HG03521 (cell line): ENCODE data around the gene KIAA1614.

Source experiments
- ATAC-seq: cut with Tn5 transposase; IDR thresholded peaks from one replicate; pipeline ENCODE4 v1.9.1; 2021; ENCODE audit warnings: mild to moderate bottlenecking, moderate library complexity; ENCODE audit not compliant: unreplicated experiment

Gene KIAA1614

DNA sequence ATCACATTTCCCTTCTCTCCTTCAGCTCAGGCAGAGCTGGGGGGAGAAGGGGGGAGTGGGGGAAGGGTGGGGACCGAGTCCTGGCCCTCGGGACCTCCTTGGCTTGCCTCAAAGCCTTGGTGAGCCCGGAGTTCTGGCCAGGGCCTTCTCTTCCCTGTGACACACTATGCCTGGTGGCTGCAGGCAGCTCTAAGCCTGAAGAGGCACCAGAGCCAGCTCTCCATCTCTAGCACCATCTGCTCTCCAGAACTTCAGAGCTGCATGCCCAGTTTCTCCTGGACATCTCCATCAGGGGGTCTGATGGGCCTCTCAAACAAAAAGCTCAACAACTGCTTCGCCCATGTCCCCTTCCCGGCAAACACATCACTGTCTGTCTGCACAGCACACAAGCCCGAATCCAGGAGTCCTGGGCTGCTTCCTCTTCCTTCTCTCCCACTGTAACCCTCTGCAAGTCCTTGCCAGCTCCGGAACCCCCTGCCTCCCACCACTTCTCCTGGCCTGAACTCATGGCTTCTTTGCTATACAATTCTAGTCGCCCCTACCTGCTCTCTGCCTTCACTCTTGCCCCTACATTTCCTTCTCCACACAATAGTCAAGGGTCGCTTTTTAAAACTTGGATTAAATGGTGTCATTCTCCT lies 26.5 kb downstream of the KIAA1614 start:
- no peak for ATAC-seq

DNA sequence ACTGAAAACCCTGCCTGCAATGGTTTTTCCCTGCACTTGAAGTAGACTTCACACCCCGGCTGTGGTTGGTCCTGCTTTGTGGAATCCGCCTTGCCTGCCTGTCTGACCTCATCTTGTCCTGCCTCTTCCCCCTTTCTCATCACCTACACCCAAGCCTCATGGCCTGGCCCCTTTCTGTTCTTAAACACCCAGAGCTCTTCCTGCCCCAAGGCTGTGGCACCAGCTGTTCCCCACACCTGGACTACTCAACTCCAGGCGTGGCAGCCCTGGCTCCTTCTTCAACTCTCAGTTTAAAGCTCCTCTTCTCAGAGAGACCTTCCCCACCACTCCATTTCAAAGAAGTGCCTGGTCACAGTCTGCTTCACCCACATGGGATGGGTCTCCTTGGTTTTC lies 27.0 kb downstream of the KIAA1614 start:
- no peak for ATAC-seq

DNA sequence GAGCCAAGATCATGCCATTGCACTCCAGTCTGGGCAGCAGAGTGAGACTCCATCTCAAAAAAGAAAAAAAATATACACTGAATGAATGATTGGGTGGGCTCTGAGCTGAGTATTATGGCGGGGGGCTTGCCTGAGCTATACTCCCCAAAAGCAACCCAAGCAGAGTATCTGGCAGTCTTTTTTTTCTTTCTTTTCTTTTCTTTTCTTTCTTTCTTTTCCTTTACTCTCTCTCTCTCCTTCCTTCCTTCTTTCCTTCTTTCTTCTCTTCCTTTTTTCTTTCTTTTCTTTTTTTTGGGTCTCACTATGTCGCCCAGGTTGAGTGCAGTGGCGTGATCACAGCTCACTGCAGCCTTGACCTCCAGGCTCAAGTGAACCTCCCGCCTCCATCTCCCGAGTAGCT lies 27.7 kb downstream of the KIAA1614 start:
- no peak for ATAC-seq

DNA sequence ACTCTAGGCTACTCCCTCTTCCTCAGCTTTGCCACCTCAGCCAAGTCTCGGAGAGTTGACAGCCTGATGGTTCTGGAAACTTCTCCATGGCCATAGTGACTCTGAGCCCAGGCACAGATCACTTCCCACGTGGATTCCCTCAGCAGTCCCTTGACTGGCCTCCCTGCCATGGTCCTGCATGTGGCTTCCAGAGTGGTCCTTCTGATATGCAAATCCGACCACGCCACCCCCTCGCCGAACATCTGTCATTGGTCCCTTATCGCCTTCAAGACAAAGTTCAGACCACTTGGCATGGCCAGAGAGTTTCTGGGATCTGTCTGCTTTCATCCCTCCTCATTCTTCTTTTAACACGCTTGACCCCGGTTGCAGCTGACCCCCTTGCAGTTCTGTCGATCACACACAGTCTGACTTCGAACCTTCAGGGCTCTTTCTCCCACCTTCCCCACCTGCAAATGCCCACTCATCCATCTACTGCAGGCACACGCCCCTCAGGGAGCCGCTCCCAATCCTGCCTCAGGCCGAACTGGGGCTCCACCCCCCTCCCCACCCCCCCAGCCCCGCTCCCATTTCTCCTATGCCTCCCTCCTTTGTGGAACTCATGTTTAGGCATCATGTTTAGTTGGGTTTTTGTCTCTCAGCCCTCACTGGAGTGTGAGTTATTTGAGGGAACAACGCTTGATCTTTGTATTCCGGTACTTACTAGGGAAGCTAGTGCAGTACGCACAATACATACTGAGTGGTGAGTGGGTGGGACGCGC lies 29.0 kb downstream of the KIAA1614 start:
- no peak for ATAC-seq

DNA sequence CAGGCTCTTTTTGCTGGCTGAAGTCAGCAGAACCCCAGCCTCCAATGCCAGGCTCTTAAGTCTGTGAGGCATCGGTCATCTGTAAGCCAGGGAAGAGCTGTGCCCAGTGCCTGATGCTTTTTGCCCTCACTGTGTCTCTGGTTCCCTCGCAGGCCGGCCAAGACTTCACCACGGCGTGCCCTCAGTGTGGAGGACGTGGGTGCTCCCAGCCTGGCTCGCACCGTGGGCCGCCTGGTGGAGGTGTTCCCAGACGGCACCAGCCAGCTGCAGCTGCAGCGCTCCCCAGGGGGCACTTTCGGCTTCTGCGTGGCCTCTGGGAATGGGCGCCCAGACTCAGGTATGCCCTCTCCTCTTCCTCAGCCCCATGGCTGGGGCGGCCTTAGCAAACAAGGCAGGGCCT lies 32.5 kb downstream of the KIAA1614 start:
- no peak for ATAC-seq

DNA sequence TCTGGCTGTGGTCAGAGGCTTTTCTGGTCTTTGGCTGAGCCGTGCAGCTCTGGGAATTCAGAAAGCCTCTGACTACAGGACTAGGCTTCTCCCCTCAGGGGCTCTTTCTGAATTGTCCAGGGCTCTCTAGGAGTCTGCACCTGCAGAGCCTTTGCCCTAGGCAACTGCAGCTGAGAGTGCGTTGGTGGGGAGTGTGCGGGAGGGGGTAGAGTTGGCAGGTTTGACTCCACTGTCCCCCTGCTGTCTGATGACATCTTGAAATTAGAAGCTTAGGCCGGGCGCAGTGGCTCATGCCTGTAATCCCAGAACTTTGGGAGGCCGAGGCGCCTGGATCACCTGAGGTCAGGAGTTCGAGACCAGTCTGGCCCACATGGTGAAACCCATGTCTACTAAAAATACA lies 32.9 kb downstream of the KIAA1614 start:
- no peak for ATAC-seq

DNA sequence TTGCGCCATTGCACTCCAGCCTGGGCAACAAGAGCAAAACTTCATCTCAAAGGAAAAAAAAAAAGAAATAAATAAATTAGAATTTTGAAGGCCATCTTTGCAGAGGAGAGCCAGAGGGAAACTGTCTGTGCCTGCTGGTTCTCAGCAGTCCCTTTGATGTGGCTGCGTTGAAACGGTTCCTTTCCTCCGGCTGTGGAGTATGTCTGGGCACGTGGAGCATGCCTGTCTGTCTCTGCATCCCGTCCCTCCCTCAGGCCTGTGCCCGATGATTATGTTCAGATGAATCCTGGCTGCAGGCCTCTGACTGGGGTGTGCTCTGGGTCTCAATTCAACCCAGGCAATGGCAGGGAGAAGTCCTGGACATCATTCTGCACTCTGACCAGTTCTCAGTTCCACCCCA lies 33.4 kb downstream of the KIAA1614 start:
- no peak for ATAC-seq

DNA sequence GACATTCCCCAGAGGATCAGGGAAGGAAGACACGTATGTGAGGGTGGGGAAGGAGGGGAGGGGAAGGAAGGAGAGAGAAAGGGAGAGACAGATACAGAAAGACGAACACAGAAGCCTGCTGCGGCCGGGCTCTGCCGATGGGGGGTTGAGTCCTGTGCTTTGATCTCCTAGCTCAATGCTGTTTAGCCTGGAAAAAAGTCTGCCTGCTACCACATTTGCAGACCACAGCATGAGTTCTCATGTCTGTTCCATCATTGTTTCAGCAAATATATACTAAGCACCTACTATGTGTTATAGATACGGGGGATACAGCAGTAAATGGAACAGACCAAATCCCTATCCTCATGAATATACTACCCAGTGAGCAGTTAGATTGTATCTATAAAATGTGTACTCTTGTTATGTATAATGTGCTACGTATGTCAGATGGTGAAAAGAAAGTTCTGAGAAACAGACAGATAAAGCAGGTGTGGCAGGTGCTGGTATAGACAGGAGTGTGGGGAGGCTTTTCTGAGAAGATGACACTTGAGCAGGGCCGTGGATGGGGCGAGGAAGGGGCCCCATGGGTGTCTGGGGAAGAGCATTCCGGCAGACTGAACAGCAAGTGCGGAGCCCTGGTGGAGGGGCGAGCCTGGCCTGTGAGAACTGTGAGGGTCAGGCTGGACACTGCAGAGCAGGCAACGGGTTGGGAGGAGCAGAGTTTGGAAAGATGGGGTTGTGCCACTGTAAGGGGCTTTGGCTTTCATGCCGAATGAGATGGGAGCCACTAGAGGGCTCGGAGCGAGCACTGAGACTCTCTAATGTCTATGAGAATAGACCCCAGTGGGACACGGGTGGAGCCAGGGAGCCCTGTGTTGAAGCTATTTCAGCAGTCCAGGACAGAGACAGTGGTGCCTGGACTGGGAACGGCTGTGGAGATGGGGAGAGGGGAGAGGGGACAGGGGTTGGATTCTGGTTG lies 34.1 kb downstream of the KIAA1614 start:
- no peak for ATAC-seq

DNA sequence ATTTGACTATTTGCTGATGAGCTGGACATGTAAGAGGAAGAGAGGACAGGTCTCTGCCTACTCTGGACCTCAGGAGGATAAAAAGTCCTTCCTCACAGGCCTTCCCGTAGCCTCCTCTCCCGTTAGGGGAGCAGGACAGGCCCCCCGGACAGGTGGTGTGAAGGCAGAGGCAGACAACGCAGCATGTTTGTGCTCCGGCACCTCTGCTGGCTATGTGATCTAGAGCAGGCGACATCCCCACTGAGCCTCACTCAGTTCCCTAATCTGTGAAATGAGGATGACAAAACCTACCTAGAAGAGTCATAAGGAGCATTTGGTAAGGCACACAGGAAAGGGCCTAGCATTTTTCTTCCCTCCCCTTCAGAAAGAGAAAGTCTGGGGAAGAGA lies 34.8 kb downstream of the KIAA1614 start:
- no peak for ATAC-seq

DNA sequence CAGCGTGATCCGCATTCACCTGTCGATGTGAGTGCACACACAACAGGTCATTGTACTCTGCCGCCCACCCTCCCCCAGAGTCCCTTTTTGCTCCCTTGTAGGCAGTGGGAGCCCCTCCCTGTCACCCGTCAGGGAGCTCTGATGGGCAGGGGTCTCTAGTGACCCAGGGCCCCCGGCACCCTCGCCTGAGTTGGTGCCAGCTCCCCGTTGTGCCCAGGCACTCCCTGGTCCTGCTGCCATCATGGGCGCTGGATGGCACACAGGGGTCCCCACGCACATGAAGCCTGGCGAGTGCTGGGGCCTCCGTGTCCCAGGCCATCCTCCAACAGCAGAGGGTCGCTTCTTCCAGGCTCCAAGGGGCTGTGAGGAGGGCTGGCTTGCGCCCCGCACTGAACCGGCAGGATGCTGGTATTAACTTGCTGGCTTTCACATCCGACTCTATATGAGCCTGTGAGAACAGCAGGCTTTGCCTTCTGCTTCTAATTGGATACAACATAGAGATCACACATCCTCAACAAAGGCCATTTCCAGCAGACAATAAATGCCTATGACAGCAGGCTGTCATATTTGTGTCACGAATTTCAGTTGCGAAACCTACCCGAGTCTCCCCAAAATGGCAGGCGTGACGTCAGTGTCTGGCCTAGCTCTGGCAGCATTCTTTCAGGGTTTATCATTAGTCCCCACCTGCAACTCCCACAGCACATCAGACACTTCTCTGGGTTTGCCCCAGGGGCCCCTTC lies 35.4 kb downstream of the KIAA1614 start:
- ATAC-seq, result no peak

DNA sequence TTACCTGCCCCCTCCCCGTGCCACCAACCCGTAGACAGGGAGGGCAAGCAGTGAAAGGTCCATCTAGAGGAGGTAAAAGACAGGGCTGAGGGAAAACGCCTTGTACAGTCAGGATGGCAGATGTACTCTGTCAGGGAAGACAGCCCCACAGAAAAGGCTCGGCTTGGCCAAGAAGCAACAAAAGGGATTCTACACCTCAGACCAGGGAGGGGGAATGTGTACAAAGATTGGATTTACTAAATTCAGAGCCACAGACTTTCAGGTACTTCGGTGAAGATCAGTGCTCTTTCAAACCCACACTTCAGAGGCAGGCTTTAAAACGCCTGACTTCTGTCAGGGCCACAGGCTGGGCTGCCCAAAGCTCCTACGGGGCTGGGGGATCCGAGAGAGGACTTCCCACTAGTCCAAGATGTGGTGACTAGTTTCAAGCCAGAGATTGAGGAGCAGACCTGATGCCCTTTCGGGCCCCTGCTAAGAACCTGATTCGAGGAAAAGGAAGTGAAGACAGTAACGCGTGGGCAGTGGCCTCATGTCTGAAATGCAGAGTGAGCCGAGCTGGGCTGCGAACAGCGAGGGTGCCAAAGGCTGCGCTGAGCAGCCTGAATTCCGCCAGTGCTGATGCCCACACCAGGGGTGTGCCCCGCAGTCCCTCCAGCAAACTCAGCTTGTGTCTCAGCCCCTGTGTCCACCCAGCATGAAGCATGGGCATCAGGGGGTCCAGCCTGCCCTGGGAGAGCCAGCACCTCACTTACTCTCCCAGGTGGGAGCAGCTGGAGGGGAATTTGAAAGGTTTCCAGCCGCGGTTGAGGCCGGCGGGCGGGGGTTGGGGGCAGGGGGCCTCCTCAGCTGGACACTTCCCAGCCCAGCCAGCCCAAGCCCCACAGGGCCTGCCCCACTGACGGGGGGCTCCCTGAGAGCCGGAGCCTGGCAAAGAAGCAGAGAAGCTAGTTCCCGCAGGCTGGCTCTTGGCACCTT lies 36.2 kb downstream of the KIAA1614 start:
- no peak for ATAC-seq

DNA sequence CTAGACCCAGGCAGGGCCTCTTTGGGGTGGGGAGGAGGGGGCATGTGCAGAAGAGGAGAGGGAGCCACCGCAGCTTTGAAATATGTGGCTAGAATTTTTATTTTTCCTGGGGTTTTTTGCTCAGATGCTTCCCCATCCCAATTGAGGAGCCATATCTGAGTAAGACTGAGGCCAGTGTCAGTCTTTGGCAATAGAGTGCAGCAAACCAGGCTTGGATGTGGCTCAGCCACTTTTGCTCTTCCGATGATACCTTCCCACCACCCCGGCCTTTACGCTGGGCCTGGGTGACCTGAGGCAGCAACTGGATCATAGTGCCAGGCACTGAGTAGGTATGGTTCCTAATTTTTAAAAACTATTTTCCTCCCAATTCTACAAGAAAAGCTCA lies 36.9 kb downstream of the KIAA1614 start:
- ATAC-seq, result no peak

DNA sequence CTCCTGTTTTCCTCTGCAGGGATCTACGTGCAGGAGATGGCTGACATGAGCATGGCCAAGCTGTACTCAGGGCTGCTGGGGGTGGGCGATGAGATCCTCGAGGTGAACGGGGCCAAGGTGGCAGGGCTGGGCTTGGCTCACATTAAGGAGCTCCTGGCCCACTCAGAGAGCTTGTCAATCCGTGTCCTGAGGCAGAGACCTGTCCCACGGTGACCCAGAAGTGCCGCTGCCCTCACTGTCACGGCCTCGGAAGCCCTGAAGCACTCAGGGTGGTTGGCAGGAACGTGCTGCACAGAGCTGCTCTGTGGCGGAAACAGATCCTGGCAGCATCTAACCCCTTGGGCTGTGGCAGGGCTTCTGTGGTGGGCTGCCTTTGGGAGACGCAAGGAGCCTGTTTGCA lies 37.6 kb downstream of the KIAA1614 start:
- ATAC-seq, result no peak

DNA sequence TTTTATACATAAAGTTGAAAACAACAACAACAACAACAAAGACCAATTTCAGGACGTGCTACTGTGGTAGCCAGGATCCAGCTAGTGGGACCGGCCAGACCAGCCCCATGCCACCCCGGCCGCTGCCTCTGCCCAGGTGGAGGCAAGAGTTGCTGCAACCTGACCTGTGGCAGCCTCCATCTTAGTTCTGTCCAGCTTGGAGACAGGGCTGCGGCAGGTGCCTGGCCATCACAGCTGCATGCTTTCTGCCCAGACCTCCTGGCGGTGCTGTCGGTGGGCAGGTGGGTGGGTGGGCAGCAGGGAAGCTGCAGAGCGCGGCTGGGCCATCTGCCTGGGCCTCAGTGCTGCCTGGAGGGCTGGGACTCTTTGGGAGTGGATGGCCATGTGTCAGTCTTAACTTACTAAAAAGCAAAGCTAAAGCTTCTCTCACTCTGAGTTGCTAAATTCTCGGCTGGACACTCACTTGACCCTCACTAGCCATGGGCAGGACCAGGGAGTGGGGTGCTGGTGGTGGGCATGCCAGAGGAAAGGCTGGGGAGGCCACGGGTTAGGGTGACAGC lies 38.6 kb downstream of the KIAA1614 start:
- ATAC-seq, result no peak

DNA sequence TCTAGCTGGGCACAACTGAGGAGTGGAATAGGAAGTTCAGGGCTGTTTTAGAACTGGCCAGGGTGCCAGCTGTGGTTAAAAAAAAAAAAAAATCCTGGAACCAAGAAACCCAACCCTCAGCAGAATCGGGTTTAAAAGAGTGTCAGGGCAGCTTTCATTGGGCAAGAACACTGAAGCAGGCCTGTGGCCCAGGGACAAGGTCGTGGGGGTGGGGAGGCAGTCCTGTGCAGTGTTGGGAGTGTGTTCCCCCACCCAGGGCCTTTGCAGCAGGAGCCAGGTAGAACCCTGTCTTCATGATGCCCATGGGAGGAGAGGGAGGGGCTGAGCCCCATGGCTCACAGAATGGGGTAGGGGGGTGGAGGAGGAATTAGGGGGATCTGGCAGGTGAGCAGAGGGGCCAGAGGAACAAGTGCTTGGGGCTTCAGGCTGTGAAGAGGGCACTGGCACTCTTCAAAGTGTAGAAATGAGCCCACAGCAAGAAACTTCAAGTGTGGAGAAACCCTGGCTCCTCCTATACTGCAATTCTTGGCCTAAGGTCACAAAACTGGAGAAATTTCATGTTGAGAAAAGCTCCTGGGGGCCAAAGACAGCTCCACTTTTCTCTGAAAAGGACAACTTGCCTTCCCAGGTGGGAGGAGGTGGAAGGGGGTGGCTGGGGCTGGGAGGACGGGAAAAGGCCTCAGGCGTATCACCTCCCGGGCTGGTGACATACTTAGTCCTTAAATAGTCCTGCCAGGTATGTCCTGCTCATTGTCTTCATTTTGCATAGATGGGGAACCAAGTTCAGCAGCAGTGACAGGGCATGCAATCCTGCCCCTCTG lies 39.3 kb downstream of the KIAA1614 start:
- no peak for ATAC-seq

DNA sequence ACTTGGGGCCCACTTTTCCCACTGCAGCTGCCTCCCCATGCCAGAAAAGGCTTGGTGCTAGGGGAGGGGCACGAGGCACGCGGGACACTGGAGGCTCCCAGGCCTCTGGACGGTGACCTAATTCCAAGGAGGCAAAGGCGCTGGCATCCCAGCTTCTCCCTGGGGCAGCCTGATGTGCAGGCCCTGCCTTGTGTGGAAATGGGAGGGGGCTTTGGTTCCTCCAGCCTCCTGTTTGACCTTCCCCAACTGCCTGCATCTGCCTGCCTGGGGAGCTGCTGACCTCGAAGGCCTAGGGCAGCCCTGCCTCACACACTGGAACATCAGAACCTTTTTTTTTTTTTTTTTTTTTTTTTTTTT lies 39.9 kb downstream of the KIAA1614 start:
- no peak for ATAC-seq

DNA sequence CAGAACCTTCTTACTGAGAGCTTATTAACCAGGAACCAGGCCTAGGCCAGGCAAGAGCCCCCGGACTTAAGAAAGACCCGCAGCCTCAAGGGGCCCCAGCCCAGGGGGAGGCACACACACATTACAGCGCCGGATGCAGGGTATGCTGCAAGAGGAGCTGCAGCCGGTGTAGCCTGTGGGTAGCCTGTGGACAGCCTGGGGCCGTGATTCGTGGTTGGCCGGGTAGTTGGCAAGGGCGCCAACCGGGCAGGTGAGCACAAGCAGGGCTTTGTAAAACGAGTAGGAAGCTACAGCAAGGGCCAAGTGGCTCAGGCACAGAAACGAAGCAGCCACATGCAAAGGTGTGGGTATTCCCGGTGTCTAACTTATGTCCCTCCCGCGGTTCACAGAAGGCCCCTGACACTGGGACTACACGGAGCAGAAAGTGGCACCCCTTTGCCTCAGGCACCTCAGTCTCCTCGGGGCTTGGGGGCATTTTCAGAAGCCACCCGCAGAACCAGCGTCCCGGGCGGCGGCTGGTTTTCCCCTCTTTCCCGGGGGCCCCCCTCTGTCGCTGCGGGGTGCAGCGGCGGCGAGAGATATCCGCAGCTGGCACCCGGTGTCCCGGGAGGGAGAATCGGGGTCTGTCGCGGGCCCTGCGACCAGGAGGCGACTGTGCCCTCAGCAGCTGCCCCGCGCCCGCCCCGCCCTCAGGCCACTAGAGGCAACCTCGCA lies 40.8 kb downstream of the KIAA1614 start:
- ATAC-seq, result peak; percentile 7
